Glutamatergic neuron (in vitro differentiated cells): ENCODE data around the gene WDR46. TPM values are rescaled to one million over a fixed set of nuclear protein-coding genes. Genes with fewer than 3 reads are reported as not detected.
"Not testable (repeated sequence)": the region's sequence is repeated elsewhere in the genome, so short reads cannot be mapped to it uniquely, and the experiment has no call there.

Experiments used
- DNase-seq: peaks from one replicate; pipeline ENCODE4 v3.0.0; 2022
- H3K27ac Mint-ChIP-seq: one replicate; pipeline ENCODE4 v1.8.0; 2020; ENCODE audit warnings: mild to moderate bottlenecking, mixed read lengths, inconsistent platforms; ENCODE audit not compliant: unreplicated experiment
- H3K27me3 Mint-ChIP-seq: one replicate; pipeline ENCODE4 v1.8.0; 2020; ENCODE audit warnings: mild to moderate bottlenecking, moderate library complexity, mixed read lengths, inconsistent platforms; ENCODE audit not compliant: unreplicated experiment
- H3K36me3 Mint-ChIP-seq: one replicate; pipeline ENCODE4 v1.8.0; 2020; ENCODE audit warnings: mild to moderate bottlenecking, mixed read lengths, inconsistent platforms; ENCODE audit not compliant: unreplicated experiment
- H3K4me1 Mint-ChIP-seq: one replicate; pipeline ENCODE4 v1.8.0; 2020; ENCODE audit warnings: mild to moderate bottlenecking, low read depth, mixed read lengths, inconsistent platforms; ENCODE audit not compliant: unreplicated experiment
- H3K4me3 Mint-ChIP-seq: one replicate; pipeline ENCODE4 v1.8.0; 2020; ENCODE audit warnings: mild to moderate bottlenecking, mixed read lengths, inconsistent platforms; ENCODE audit not compliant: unreplicated experiment
- H3K9me3 Mint-ChIP-seq: one replicate; pipeline ENCODE4 v1.8.0; 2020; ENCODE audit warnings: mild to moderate bottlenecking, moderate library complexity, mixed read lengths, inconsistent platforms; ENCODE audit not compliant: unreplicated experiment
- CTCF ChIP-seq: fragments of 200-600 bp; sonication (generic); IDR thresholded peaks from one replicate; pipeline ENCODE4 v1.5.0; 2021; ENCODE audit not compliant: partially characterized antibody, unreplicated experiment
- total RNA-seq: library from RNA; stranded (reverse); fragmentation: NEBNext Ultra II Directional; extraction: Animal tissue kit (Norgen Biotek cat#: 25700); gene quantifications from one replicate; pipeline ENCODE4 v1.2.1, GENCODE V29; 2021; ENCODE audit not compliant: unreplicated experiment

Gene WDR46
- total RNA-seq, 1 donor from 2014 or later, result 48.3 TPM

- Mint-ChIP-seq H3K27ac (peak overlapping the region; percentile 91), H3K4me3 (peak overlapping the region; percentile 91), H3K27me3 (peaks cover 9% of the 10 kb centered on the region), H3K36me3 (no peaks in the 10 kb centered on the region), H3K9me3 (peaks cover 3% of the 10 kb centered on the region), H3K4me1 (peaks cover 35% of the 10 kb centered on the region)
- no peak for TF ChIP-seq CTCF
- no peak for DNase-seq
These were observed 11.2 kb downstream of the WDR46 start for GRCh38 chr6:33277663-33278391.

- Mint-ChIP-seq H3K36me3 (no peaks in the 10 kb centered on the region), H3K4me1 (peaks cover 40% of the 10 kb centered on the region), H3K9me3 (peaks cover 3% of the 10 kb centered on the region), H3K27me3 (peaks cover 9% of the 10 kb centered on the region), H3K4me3 (peak within 1 kb of the TSS; percentile 91), H3K27ac (peak within 1 kb of the TSS; percentile 91)
- TF ChIP-seq CTCF, result peak; percentile 88
- peak; percentile 85 for DNase-seq
These were observed 12.0 kb downstream of the WDR46 start, which contains the start of gene B3GALT4 for GRCh38 chr6:33276864-33277662. B3GALT4 (plus strand) TSS chr6:33277123; CDS start chr6:33277420, 297 bp downstream.

GRCh38 chr6:33276581-33276863 lies 12.5 kb downstream of the WDR46 start:
- H3K27me3 Mint-ChIP-seq, result peaks cover 11% of the 10 kb centered on the region
- peak overlapping the region; percentile 90 for H3K4me3 Mint-ChIP-seq
- H3K36me3 Mint-ChIP-seq, result no peaks in the 10 kb centered on the region
- peaks cover 40% of the 10 kb centered on the region for H3K4me1 Mint-ChIP-seq
- peak overlapping the region; percentile 88 for H3K27ac Mint-ChIP-seq
- DNase-seq, result no peak
- TF ChIP-seq CTCF, result no peak
- H3K9me3 Mint-ChIP-seq, result peaks cover 3% of the 10 kb centered on the region

GRCh38 chr6:33275795-33276580 lies 13.1 kb downstream of the WDR46 start:
- DNase-seq, H3K36me3 Mint-ChIP-seq, H3K9me3 Mint-ChIP-seq: not testable (repeated sequence)
- peaks cover 40% of the 10 kb centered on the region for H3K4me1 Mint-ChIP-seq
- H3K4me3 Mint-ChIP-seq, result peak overlapping the region; percentile 90
- peaks cover 12% of the 10 kb centered on the region for H3K27me3 Mint-ChIP-seq
- peak overlapping the region; percentile 88 for H3K27ac Mint-ChIP-seq
